H1 (cell line): ENCODE results near the gene STK11IP. TPM values are rescaled to one million over a fixed set of nuclear protein-coding genes. Genes with fewer than 3 reads are reported as not detected.

Experiments
- CTCF ChIA-PET: fragments of 300-600 bp; sonication (Branson Sonifier 250); formaldehyde crosslinking; loops from one replicate; lab custom pipeline; 2021; ENCODE audit not compliant: partially characterized antibody; lab: Charles Lee
- POLR2A ChIA-PET: fragments of 300-600 bp; sonication (Branson Sonifier 250); formaldehyde crosslinking; loops from one replicate; lab custom pipeline; 2021; ENCODE audit warnings: inconsistent platforms; ENCODE audit not compliant: partially characterized antibody; lab: Charles Lee
- DNase-seq, 2 experiments: peaks; one replicate each; pipeline versions ENCODE4 v3.0.0 to v3.0.0-alpha.2; 2010 to 2022; ENCODE audit warnings: low spot score in 2 of 2, low read depth in 1 of 2, mixed read lengths in 1 of 2
- FAIRE-seq: peaks from 2 replicates; lab custom pipeline; 2011; peaks lifted over from hg19 to GRCh38; lab: Jason Lieb, UNC
- H2AFZ ChIP-seq: 2 replicates; pipeline ENCODE4 v1.8.1; 2012; ENCODE audit warnings: low read length, inconsistent platforms
- H2AK5ac ChIP-seq: 2 replicates; pipeline ENCODE4 v1.6.1; 2013; ENCODE audit warnings: low read depth, low read length
- H2BK120ac ChIP-seq: replicated peaks from 2 replicates; pipeline ENCODE3; 2013; ENCODE audit warnings: low read depth, low read length, inconsistent platforms
- H2BK12ac ChIP-seq: 2 replicates; pipeline ENCODE4 v1.6.1; 2013; ENCODE audit warnings: low read depth, low read length
- H2BK15ac ChIP-seq: 2 replicates; pipeline ENCODE4 v1.6.1; 2013; ENCODE audit warnings: low read length
- H2BK20ac ChIP-seq: 2 replicates; pipeline ENCODE4 v1.6.1; 2013; ENCODE audit warnings: low read length
- H2BK5ac ChIP-seq: 2 replicates; pipeline ENCODE4 v1.6.1; 2013; ENCODE audit warnings: low read depth, low read length
- H3K14ac ChIP-seq: 2 replicates; pipeline ENCODE4 v1.6.1; 2013; ENCODE audit warnings: inconsistent platforms; ENCODE audit not compliant: insufficient read length
- H3K18ac ChIP-seq: 2 replicates; pipeline ENCODE4 v1.6.1; 2013; ENCODE audit warnings: low read length; ENCODE audit errors: extremely low read depth
- H3K23ac ChIP-seq: 2 replicates; pipeline ENCODE4 v1.6.1; 2013; ENCODE audit warnings: inconsistent platforms; ENCODE audit not compliant: insufficient read length
- H3K23me2 ChIP-seq: 2 replicates; pipeline ENCODE4 v1.6.1; 2013; ENCODE audit warnings: low read depth, low read length
- H3K27ac ChIP-seq: 2 replicates; pipeline ENCODE4 v1.6.1; 2011; ENCODE audit warnings: low read depth, low read length, inconsistent platforms
- H3K27me3 ChIP-seq, 4 experiments: replicated peaks in 1 of 4; 1 replicate in 1 of 4; 2 replicates in 3 of 4; pipeline versions ENCODE4 v1.6.1 to v1.8.1; 2011 to 2013; ENCODE audit warnings: low read length in 3 of 4, mild to moderate bottlenecking in 3 of 4, inconsistent platforms in 2 of 4, mixed read lengths in 2 of 4, moderate library complexity in 1 of 4; ENCODE audit not compliant: control insufficient read depth in 3 of 4, insufficient read depth in 3 of 4; ENCODE audit errors: extremely low read depth in 1 of 4
- H3K36me3 ChIP-seq, 4 experiments: 2 replicates each; pipeline versions ENCODE4 v1.6.1 to v1.8.1; 2011 to 2013; ENCODE audit warnings: mild to moderate bottlenecking in 4 of 4, low read length in 3 of 4, moderate library complexity in 2 of 4, control low read depth in 1 of 4, inconsistent platforms in 1 of 4; ENCODE audit not compliant: insufficient read depth in 4 of 4, control insufficient read depth in 2 of 4
- H3K4ac ChIP-seq: replicated peaks from 2 replicates; pipeline ENCODE3; 2013; ENCODE audit warnings: low read length, low read depth, mixed read lengths, inconsistent platforms; ENCODE audit not compliant: insufficient read length
- H3K4me1 ChIP-seq, 4 experiments: replicated peaks in 1 of 4; 1 replicate in 1 of 4; 2 replicates in 3 of 4; pipeline versions ENCODE4 v1.6.1 to v1.8.1; 2011 to 2013; ENCODE audit warnings: low read length in 3 of 4, inconsistent platforms in 2 of 4, mixed read lengths in 1 of 4; ENCODE audit not compliant: insufficient read depth in 4 of 4, control insufficient read depth in 3 of 4
- H3K4me2 ChIP-seq, 2 experiments: 2 replicates each; pipeline versions ENCODE4 v1.6.1 to v1.8.1; 2011 to 2013; ENCODE audit warnings: low read depth in 2 of 2, low read length in 2 of 2, control low read depth in 1 of 2, inconsistent platforms in 1 of 2, mild to moderate bottlenecking in 1 of 2; ENCODE audit not compliant: insufficient read depth in 1 of 2
- H3K4me3 ChIP-seq, 4 experiments: fragments of 200-600, 300-600 bp in 1 of 4; sonication (generic), shearing (Covaris generic), sonication (Bioruptor Twin) in 1 of 4; 2 replicates each; pipeline versions ENCODE4 v1.5.1 to v1.8.1; 2011 to 2016; ENCODE audit warnings: low read length in 4 of 4, low read depth in 3 of 4, control low read depth in 2 of 4, inconsistent platforms in 2 of 4, mild to moderate bottlenecking in 2 of 4, mixed read lengths in 1 of 4, moderate library complexity in 1 of 4; ENCODE audit not compliant: insufficient read depth in 2 of 4; ENCODE audit errors: extremely low read depth in 1 of 4
- H3K56ac ChIP-seq: replicated peaks from 2 replicates; pipeline ENCODE3; 2013; ENCODE audit warnings: low read depth, mild to moderate bottlenecking, mixed read lengths, low read length, inconsistent platforms; ENCODE audit not compliant: insufficient read length
- H3K79me1 ChIP-seq: 2 replicates; pipeline ENCODE4 v1.6.1; 2013; ENCODE audit warnings: low read depth, low read length, control low read depth
- H3K79me2 ChIP-seq, 2 experiments: 2 replicates each; pipeline versions ENCODE4 v1.6.1 to v1.8.1; 2012 to 2013; ENCODE audit warnings: low read length in 2 of 2, mild to moderate bottlenecking in 2 of 2, inconsistent platforms in 1 of 2; ENCODE audit not compliant: insufficient read depth in 2 of 2, control insufficient read depth in 1 of 2
- H3K9ac ChIP-seq, 4 experiments: replicated peaks in 1 of 4; 1 replicate in 1 of 4; 2 replicates in 3 of 4; pipeline versions ENCODE4 v1.6.1 to v1.8.1; 2011 to 2013; ENCODE audit warnings: low read depth in 3 of 4, low read length in 3 of 4, control low read depth in 2 of 4, mild to moderate bottlenecking in 2 of 4, moderate library complexity in 2 of 4, inconsistent platforms in 1 of 4; ENCODE audit errors: extremely low read depth in 1 of 4
- H3K9me3 ChIP-seq, 2 experiments: 2 replicates each; pipeline versions ENCODE4 v1.6.1 to v1.8.1; 2012 to 2013; ENCODE audit warnings: mild to moderate bottlenecking in 2 of 2, moderate library complexity in 2 of 2, control low read depth in 1 of 2, inconsistent platforms in 1 of 2, low read depth in 1 of 2, low read length in 1 of 2, mixed read lengths in 1 of 2; ENCODE audit not compliant: insufficient read depth in 2 of 2
- H4K20me1 ChIP-seq, 2 experiments: replicated peaks in 1 of 2; 2 replicates each; pipeline versions ENCODE3 to v1.8.1; 2011 to 2013; ENCODE audit warnings: inconsistent platforms in 2 of 2, low read length in 2 of 2, mild to moderate bottlenecking in 1 of 2; ENCODE audit not compliant: insufficient read depth in 2 of 2, control insufficient read depth in 1 of 2
- H4K5ac ChIP-seq: 2 replicates; pipeline ENCODE4 v1.6.1; 2013; ENCODE audit warnings: low read length, low read depth, mixed read lengths, inconsistent platforms; ENCODE audit not compliant: insufficient read length
- H4K8ac ChIP-seq: 2 replicates; pipeline ENCODE4 v1.8.0; 2013; ENCODE audit warnings: mild to moderate bottlenecking, moderate library complexity, low read length, inconsistent platforms; ENCODE audit not compliant: insufficient read depth; ENCODE audit errors: extremely low read depth
- H4K91ac ChIP-seq: replicated peaks from 2 replicates; pipeline ENCODE3; 2013; ENCODE audit warnings: low read length, mixed read lengths, inconsistent platforms; ENCODE audit not compliant: insufficient read length
- ASH2L ChIP-seq: fragments of 200-600, 300-600 bp; sonication (generic); IDR thresholded peaks from one replicate; pipeline ENCODE4 v1.7.1; 2017; ENCODE audit warnings: low read length
- BACH1 ChIP-seq: IDR thresholded peaks from 2 replicates; pipeline ENCODE4 v1.6.1; 2012; ENCODE audit warnings: low read length, improper control_type of control experiment
- CBX5 ChIP-seq: fragments of 300-800, 300-1000 bp; sonication (generic); IDR thresholded peaks from 2 replicates; pipeline ENCODE4 v1.7.1; 2016; ENCODE audit warnings: antibody characterized with exemption, low read length, low read depth
- EGR1 ChIP-seq: IDR thresholded peaks from 2 replicates; pipeline ENCODE4 v1.6.1; 2011; ENCODE audit warnings: low read depth, low read length, borderline replicate concordance
- FOSL1 ChIP-seq: IDR thresholded peaks from 2 replicates; pipeline ENCODE4 v1.6.1; 2011; ENCODE audit warnings: mild to moderate bottlenecking, low read depth, low read length, moderate library complexity; ENCODE audit not compliant: insufficient read depth
- GABPA ChIP-seq: IDR thresholded peaks from 2 replicates; pipeline ENCODE4 v1.6.1; 2011; ENCODE audit warnings: mild to moderate bottlenecking, low read length, moderate library complexity, borderline replicate concordance; ENCODE audit not compliant: insufficient read depth
- HDAC6 ChIP-seq: IDR thresholded peaks from one replicate; pipeline ENCODE4 v1.7.1; 2012; ENCODE audit warnings: low read depth, mild to moderate bottlenecking, inconsistent platforms, low read length, moderate library complexity
- MAFK ChIP-seq: IDR thresholded peaks from 2 replicates; pipeline ENCODE4 v1.6.1; 2012; ENCODE audit warnings: low read depth, mild to moderate bottlenecking, improper control_type of control experiment, low read length
- POLR2A ChIP-seq, 2 experiments: IDR thresholded peaks; 1 replicate in 1 of 2; 2 replicates in 1 of 2; pipeline ENCODE4 v1.6.1; 2011; ENCODE audit warnings: low read depth in 2 of 2, low read length in 2 of 2, mild to moderate bottlenecking in 2 of 2; ENCODE audit errors: control extremely low read depth in 1 of 2
- POLR2AphosphoS5 ChIP-seq: IDR thresholded peaks from 2 replicates; pipeline ENCODE4 v1.6.1; 2011; ENCODE audit warnings: low read depth, low read length
- RBBP5 ChIP-seq: IDR thresholded peaks from 2 replicates; pipeline ENCODE4 v1.7.1; 2012; ENCODE audit warnings: low read depth, mild to moderate bottlenecking, inconsistent platforms, low read length, moderate library complexity, borderline replicate concordance
- SP4 ChIP-seq: IDR thresholded peaks from 2 replicates; pipeline ENCODE4 v1.6.1; 2012; ENCODE audit warnings: low read length, inconsistent platforms
- SUZ12 ChIP-seq: fragments of 200-600 bp; sonication (generic); IDR thresholded peaks from 2 replicates; pipeline ENCODE4 v1.6.1; 2012; ENCODE audit warnings: mild to moderate bottlenecking, inconsistent platforms, low read length, moderate library complexity, mixed read lengths
- TAF1 ChIP-seq: IDR thresholded peaks from 2 replicates; pipeline ENCODE4 v1.6.1; 2011; ENCODE audit warnings: mild to moderate bottlenecking, low read depth, low read length
- TCF12 ChIP-seq: IDR thresholded peaks from 2 replicates; pipeline ENCODE4 v1.6.1; 2011; ENCODE audit warnings: low read depth, mild to moderate bottlenecking, low read length
- TEAD4 ChIP-seq: IDR thresholded peaks from 2 replicates; pipeline ENCODE4 v1.6.1; 2012; ENCODE audit warnings: low read depth, low read length, inconsistent platforms, mixed read lengths
- WGBS, 2 experiments: shearing (Covaris generic) in 1 of 2; methylation state at CpG; one replicate each; pipeline versions ENCODE4 v1.1.6 to v1.1.7; 2013 to 2015; ENCODE audit warnings: low lambda C conversion rate in 2 of 2, mixed read lengths in 2 of 2, inconsistent platforms in 1 of 2, low coverage in 1 of 2, missing lambda C conversion rate in 1 of 2; ENCODE audit not compliant: insufficient replicate concordance in 2 of 2, insufficient coverage in 1 of 2, insufficient read length in 1 of 2; ENCODE audit errors: extremely low coverage in 1 of 2, missing lambda C conversion rate in 1 of 2; 5-methylcytosine and 5-hydroxymethylcytosine counted together
- polyA plus RNA-seq, 7 experiments: library from polyadenylated mRNA; depleted of rRNA in 3 of 7; stranded (reverse) in 5 of 7; unstranded in 2 of 7; fragments of >200 nt in 5 of 7; fragments of 200-250 nt in 2 of 7; gene quantifications; 1 replicate in 5 of 7; 2 replicates in 1 of 7; 4 replicates in 1 of 7; pipeline versions ENCODE4 v1.2.1 to v1.2.3, GENCODE V29; 2011 to 2013; ENCODE audit warnings: missing spikeins in 2 of 7, mixed read lengths in 2 of 7
- total RNA-seq: library from RNA; stranded (reverse); fragmentation: NEBNext Ultra II Directional; extraction: Animal tissue kit (Norgen Biotek cat#: 25700); gene quantifications from 2 replicates; pipeline ENCODE4 v1.2.1, GENCODE V29; 2021

Gene STK11IP
- total and polyA plus RNA-seq, 2 of the 8 experiments (the other 6 are each of a cell fraction or from before 2014, with no cell fraction given), result 18.5 to 29.6 TPM

DNA sequence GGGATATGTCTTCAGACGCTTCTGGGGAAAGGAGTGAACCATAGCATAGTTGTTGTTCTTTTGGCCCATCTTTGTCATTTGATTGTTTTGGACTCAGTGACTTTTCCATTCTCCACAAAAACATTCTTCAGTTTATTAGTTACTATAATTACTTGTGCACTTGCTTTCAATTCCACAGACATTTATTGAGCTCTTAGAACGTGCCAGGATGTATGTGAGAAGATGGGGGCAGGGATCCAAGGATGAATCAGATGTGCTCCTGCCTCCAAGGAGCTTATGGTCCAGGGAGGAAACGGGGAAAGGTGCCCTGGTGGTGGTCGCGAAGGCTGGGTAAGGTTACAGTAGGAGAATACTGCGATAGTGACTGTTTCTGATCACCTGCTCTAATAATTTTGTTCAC lies 22.9 kb downstream of the STK11IP start:
- H4K91ac ChIP-seq, result no peak overlapping the region
- FAIRE-seq, result no peak
- H3K27me3 ChIP-seq, result no peaks in the 10 kb centered on the region
- H4K8ac ChIP-seq, result no peak overlapping the region
- H2AK5ac ChIP-seq, result no peak overlapping the region
- H4K5ac ChIP-seq, result no peak overlapping the region
- H3K4me1 ChIP-seq, result no peaks in the 10 kb centered on the region
- H3K4ac ChIP-seq, result no peak overlapping the region
- H4K20me1 ChIP-seq, result no peaks in the 10 kb centered on the region
- H3K4me2 ChIP-seq, result no peak overlapping the region
- 84% methylated on average over 6 of the region's 6 CpGs; no CpG with 5 or more reads in 1 of the 2 experiments for WGBS, 2 experiments
- no peak overlapping the region for H3K14ac ChIP-seq
- TF ChIP-seq TEAD4 (no peak), SUZ12 (no peak), GABPA (no peak), POLR2A (IDR thresholded peaks at IDR 0.05; ENCODE audit: control extremely low read depth in 1 of 2, low read depth in 2 of 2, low read length in 2 of 2) (no peak), POLR2AphosphoS5 (no peak), BACH1 (no peak), TCF12 (no peak), FOSL1 (no peak), ASH2L (no peak), RBBP5 (no peak), MAFK (no peak), EGR1 (no peak), SP4 (no peak), CBX5 (no peak), TAF1 (no peak), HDAC6 (no peak)
- no peak overlapping the region for H2BK120ac ChIP-seq
- ChIA-PET CTCF (interaction anchor here (0.9 to 18.7 kb wide), 16 partner anchors 10 to 115 kb away, joined by 3 to 356 read pairs (median 7); partner anchors contain the start of genes CHPF and SLC4A3), POLR2A (interaction anchor here (0.6 to 1.6 kb wide), 4 partner anchors 9 to 43 kb away, joined by 3 to 5 read pairs (median 4); partner anchors contain the start of gene STK11IP)
- H3K23me2 ChIP-seq, result no peaks in the 10 kb centered on the region
- no peak overlapping the region for H2BK5ac ChIP-seq
- H3K4me3 ChIP-seq, result no peak overlapping the region
- H3K9me3 ChIP-seq, result no peaks in the 10 kb centered on the region
- H3K79me2 ChIP-seq, result no peaks in the 10 kb centered on the region
- H3K9ac ChIP-seq, result no peak overlapping the region
- no peak overlapping the region for H3K56ac ChIP-seq
- H2BK20ac ChIP-seq, result no peak overlapping the region
- no peak overlapping the region for H2BK15ac ChIP-seq
- H3K36me3 ChIP-seq, result no peaks in the 10 kb centered on the region; a peak in 1 of 8 replicates
- no peak overlapping the region for H3K23ac ChIP-seq
- no peaks in the 10 kb centered on the region for H3K79me1 ChIP-seq
- DNase-seq, result no peak
- H3K18ac ChIP-seq, result no peak overlapping the region
- H2BK12ac ChIP-seq, result no peak overlapping the region
- H3K27ac ChIP-seq, result no peak overlapping the region
- no peak overlapping the region for H2AFZ ChIP-seq
